Testis (tissue), 3 donors: ENCODE measurements around the gene NCKAP5. TPM values are rescaled to one million over a fixed set of nuclear protein-coding genes. Genes with fewer than 3 reads are reported as not detected.

ENCODE experiments used
- DNase-seq: peaks from one replicate; pipeline ENCODE4 v3.0.0-alpha.2; 2019
- H3K27ac ChIP-seq, 2 donors: fragments of 200-600 bp; sonication (generic); one replicate each; pipeline ENCODE4 v1.5.1; 2019
- H3K27me3 ChIP-seq: fragments of 200-600 bp; sonication (generic); one replicate; pipeline ENCODE4 v1.5.1; 2019
- H3K36me3 ChIP-seq: fragments of 200-600 bp; sonication (generic); one replicate; pipeline ENCODE4 v1.5.1; 2017; ENCODE audit warnings: low read depth; ENCODE audit errors: missing control alignments
- H3K4me1 ChIP-seq: fragments of 200-600 bp; sonication (generic); one replicate; pipeline ENCODE4 v1.5.1; 2019
- H3K4me3 ChIP-seq, 2 donors: fragments of 200-600 bp; sonication (generic); one replicate each; pipeline ENCODE4 v1.5.1; 2017 to 2019
- H3K9me3 ChIP-seq: fragments of 200-600 bp; sonication (generic); one replicate; pipeline ENCODE4 v1.5.1; 2017
- POLR2A ChIP-seq: fragments of 450-650 bp; IDR thresholded peaks from one replicate; pipeline ENCODE4 v1.6.1; 2017; ENCODE audit warnings: antibody characterized with exemption, mild to moderate bottlenecking, moderate library complexity
- WGBS, 2 donors: methylation state at CpG; one replicate each; pipeline ENCODE4 v1.1.5; 2018; 5-methylcytosine and 5-hydroxymethylcytosine counted together
- intact Hi-C: fragments of 100-400 bp; cut with DNase I; formaldehyde crosslinking; loops from one replicate; pipeline ENCODE4 v1.15.1; 2023; ENCODE audit warnings: low total_unique reads
- polyA plus RNA-seq: library from polyadenylated mRNA; stranded (reverse); fragments of 350-450 nt; fragmentation: Illumina TruSeq; extraction: RNeasy Lipid Tissue Mini Kit (QIAGEN cat#74804); gene quantifications from one replicate; pipeline ENCODE4 v1.2.3, GENCODE V29; 2014; ENCODE audit warnings: low read depth, low replicate concordance; ENCODE audit not compliant: insufficient read depth
- total RNA-seq, 2 donors: library from RNA; depleted of rRNA; stranded (reverse); fragments of >200 nt; gene quantifications; one replicate each; pipeline ENCODE4 v1.2.3, GENCODE V29; 2016
- TF ChIP-seq, protein P1 (sequence below), 3 experiments: fragments of 450-650 bp in 2 of 3; fragments of 200-600 bp in 1 of 3; sonication (generic) in 1 of 3; IDR thresholded peaks; one replicate each; pipeline ENCODE4 v1.5.1; 2016 to 2019; ENCODE audit warnings: antibody characterized with exemption in 3 of 3, mild to moderate bottlenecking in 2 of 3, moderate library complexity in 1 of 3

The NCKAP5 gene
- total and polyA plus RNA-seq, 3 donors from 2014 or later, result 3.0 to 7.6 (median 6.3) TPM

DNA sequence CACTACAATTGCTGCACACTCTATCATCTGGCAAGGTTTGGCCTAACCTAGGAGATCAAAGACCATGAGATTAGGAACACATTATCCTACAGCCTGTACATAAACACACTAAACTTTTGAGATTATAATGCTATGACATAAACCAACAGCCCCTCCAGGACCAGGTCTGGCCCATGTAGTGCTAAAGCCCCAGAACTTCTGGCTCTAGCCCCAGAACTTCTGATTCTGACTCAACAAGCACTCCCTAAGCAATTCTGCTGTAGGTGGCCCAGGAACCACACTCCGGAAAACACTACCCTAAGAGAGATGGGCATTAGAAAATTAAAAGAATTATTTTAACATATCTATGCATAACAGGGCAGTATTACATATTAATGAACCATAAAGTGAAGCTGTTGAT lies 528.7 kb downstream of the NCKAP5 start:
- 90 to 96% methylated on average over 1 of the region's 1 CpG for WGBS, 2 donors
- Histone ChIP-seq H3K27ac (no peak overlapping the region), H3K9me3 (no peaks in the 10 kb centered on the region), H3K27me3 (no peaks in the 10 kb centered on the region), H3K4me3 (no peak overlapping the region), H3K36me3 (no peaks in the 10 kb centered on the region), H3K4me1 (no peaks in the 10 kb centered on the region)
- intact Hi-C loops, result no loop called here
- no peak for TF ChIP-seq POLR2A
- TF ChIP-seq, protein P1, sequence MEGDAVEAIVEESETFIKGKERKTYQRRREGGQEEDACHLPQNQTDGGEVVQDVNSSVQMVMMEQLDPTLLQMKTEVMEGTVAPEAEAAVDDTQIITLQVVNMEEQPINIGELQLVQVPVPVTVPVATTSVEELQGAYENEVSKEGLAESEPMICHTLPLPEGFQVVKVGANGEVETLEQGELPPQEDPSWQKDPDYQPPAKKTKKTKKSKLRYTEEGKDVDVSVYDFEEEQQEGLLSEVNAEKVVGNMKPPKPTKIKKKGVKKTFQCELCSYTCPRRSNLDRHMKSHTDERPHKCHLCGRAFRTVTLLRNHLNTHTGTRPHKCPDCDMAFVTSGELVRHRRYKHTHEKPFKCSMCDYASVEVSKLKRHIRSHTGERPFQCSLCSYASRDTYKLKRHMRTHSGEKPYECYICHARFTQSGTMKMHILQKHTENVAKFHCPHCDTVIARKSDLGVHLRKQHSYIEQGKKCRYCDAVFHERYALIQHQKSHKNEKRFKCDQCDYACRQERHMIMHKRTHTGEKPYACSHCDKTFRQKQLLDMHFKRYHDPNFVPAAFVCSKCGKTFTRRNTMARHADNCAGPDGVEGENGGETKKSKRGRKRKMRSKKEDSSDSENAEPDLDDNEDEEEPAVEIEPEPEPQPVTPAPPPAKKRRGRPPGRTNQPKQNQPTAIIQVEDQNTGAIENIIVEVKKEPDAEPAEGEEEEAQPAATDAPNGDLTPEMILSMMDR (IDR thresholded peaks at IDR 0.05), result no peak
- no peak for DNase-seq

DNA sequence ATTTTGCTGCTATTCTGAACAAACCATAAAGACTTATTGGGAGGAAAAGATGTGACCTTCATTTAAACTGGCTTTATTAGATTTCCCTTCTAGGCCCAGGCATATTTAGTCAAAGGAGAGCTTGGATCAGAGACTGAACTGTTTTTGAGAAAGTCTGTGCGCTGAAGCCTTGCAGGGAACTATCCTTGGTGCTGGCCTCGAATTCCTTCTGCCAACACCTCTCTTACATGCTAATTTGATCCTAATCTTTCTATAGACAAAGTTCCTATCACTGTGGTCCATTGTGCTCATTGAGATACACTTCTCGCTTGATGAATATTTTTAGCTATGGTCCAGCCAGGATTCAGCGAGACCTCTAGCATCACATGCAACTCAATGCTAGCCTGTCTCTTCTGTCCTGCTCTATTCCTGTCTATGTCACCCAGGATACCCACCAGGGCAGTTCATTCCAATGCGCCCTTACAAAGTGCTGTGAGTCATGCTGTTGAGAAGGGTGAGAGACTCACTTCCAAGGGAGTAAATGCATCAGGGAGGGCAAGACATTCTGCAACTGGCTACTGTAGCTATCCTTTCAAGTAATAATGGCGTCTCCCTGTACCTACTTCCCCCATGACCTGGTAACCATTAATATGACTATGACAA lies 541.6 kb downstream of the NCKAP5 start:
- Histone ChIP-seq H3K36me3 (no peaks in the 10 kb centered on the region), H3K27me3 (no peaks in the 10 kb centered on the region), H3K9me3 (no peaks in the 10 kb centered on the region), H3K27ac (no peak overlapping the region), H3K4me3 (no peak overlapping the region), H3K4me1 (no peaks in the 10 kb centered on the region)
- no peak for TF ChIP-seq POLR2A
- TF ChIP-seq, protein P1 (IDR thresholded peaks at IDR 0.05), result no peak
- intact Hi-C loops, result no loop called here
- DNase-seq, result no peak
- WGBS, 2 donors, result 67 to 75% methylated on average over 4 to 6 of the region's 6 CpGs

DNA sequence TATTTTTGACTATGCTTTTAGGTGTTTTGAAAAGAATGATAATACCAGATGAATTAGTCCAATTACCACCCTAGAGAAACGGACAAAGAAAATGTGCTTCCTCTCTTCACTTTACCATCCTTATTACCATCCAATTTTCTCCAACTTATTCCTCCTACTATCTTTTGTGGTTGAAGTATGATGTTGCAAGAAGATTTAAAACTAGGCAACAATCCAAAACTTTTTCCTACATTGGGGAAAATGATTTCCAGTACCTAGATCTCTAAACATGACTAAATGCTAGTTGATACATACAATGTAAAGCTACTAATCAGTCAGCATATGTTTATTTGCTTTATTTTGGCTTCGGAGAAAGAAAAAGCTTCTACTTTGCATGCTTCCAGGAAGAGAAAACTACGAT lies 543.3 kb downstream of the NCKAP5 start:
- H3K4me1 ChIP-seq, result no peaks in the 10 kb centered on the region
- WGBS, 2 donors, result 56 to 72% methylated on average over 3 of the region's 3 CpGs
- intact Hi-C loops, result no loop called here
- TF ChIP-seq, protein P1 (IDR thresholded peaks at IDR 0.05), result no peak
- TF ChIP-seq POLR2A, result no peak
- H3K4me3 ChIP-seq, result no peak overlapping the region
- no peaks in the 10 kb centered on the region for H3K9me3 ChIP-seq
- DNase-seq, result no peak
- H3K27ac ChIP-seq, result no peak overlapping the region
- H3K27me3 ChIP-seq, result no peaks in the 10 kb centered on the region
- H3K36me3 ChIP-seq, result no peaks in the 10 kb centered on the region

DNA sequence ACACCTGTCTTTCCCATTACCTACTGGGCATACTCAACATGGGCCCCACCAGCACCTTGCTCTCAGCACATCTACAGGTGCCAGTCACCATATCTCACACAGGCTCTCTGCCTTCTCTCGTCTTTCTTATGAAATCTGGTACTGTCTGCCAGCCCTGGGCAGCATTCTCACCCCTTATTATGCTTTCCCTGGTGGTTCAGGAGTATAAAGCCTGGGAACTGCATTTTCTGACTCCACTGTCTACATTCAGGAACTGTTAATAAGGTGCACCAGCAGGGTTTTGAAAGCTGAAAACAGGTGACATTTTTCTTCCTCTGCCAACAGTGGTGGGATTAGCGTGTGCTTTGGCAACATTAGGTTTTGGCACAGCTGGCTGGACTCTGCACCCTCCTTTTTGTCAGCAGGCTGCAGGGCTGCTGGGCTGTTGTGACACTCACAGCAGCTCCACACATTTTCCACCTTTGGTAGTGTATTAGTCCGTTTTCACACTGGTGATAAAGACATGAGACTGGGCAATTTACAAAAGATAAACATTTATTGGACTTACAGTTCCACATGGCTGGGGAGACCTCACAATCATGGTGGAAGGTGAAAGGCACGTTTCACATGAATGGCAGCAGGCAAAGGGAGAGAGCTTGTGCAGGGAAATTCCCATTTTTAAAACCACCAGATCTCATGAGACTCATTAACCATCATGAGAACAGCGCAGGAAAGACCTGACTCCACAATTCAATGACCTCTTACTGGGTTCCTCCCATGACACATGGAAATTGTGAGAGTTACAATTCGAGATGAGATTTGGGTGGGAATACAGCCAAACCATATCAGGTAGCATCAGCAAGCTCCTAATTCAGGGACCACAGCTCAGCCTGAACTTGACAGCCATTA lies 555.2 kb downstream of the NCKAP5 start:
- intact Hi-C loops, result no loop called here
- Histone ChIP-seq H3K4me1 (no peaks in the 10 kb centered on the region), H3K36me3 (no peaks in the 10 kb centered on the region), H3K9me3 (no peaks in the 10 kb centered on the region), H3K27ac (no peak overlapping the region), H3K27me3 (no peaks in the 10 kb centered on the region), H3K4me3 (no peak overlapping the region)
- no peak for DNase-seq
- 69 to 77% methylated on average over 6 of the region's 6 CpGs for WGBS, 2 donors
- TF ChIP-seq POLR2A, result no peak
- TF ChIP-seq, protein P1 (IDR thresholded peaks at IDR 0.05), result no peak
